Measurements from ENCODE around the gene OLR1.

DNA sequence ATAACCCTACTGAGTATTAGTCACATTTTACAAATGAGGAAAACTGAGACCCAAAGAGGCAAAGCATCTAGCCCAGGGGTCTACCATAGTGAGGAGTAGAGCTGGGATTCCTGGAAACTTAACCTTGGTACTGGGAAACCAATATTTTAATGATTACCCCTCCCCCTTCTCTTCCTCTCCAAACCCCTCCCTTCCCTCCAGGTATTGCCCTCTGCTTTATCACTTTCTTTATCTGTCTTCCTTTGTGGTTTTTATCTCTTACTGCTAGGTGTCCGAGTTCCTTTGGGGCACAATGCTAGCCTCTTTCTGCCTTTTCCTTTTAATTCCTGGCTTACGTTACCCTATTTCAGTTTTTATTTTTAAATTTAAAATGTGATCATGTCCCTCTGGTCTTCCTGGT lies 43.5 kb upstream of the OLR1 start:
- TF ChIP-seq EP300 (IDR thresholded peaks at IDR 0.05) (no peak), CTCF (IDR thresholded peaks at IDR 0.05) (no peak), POLR2A (IDR thresholded peaks at IDR 0.05) (no peak)

All from ovary (tissue), 3 donors.